GM21381 (cell line): ENCODE data around the gene PTGER1.
"Not testable (repeated sequence)": the region's sequence is repeated elsewhere in the genome, so short reads cannot be mapped to it uniquely, and the experiment has no call there.

ENCODE experiments used
- ATAC-seq: cut with Tn5 transposase; IDR thresholded peaks from one replicate; pipeline ENCODE4 v1.9.1; 2021; ENCODE audit warnings: mild to moderate bottlenecking, moderate library complexity; ENCODE audit not compliant: unreplicated experiment

PTGER1 gene

DNA sequence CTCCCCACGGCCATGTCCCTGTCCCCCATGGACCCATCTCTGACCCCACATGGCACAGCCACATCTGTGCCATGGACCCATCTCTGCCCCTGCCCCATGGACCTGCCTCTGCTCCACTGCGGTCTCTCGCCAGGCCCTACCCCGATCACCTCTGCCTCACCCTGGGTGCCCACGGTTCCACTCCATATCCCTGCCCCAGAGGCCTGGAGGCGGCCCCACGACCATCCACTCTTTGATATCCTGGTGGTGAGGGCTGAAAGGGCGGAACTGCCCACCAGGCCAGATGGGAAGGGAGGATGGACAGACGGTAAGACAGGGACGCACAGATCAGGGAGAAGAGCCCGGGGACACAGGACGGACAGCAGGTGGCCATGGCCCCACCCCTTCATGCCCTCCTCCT lies 327 bp downstream of the PTGER1 start:
- no peak for ATAC-seq

DNA sequence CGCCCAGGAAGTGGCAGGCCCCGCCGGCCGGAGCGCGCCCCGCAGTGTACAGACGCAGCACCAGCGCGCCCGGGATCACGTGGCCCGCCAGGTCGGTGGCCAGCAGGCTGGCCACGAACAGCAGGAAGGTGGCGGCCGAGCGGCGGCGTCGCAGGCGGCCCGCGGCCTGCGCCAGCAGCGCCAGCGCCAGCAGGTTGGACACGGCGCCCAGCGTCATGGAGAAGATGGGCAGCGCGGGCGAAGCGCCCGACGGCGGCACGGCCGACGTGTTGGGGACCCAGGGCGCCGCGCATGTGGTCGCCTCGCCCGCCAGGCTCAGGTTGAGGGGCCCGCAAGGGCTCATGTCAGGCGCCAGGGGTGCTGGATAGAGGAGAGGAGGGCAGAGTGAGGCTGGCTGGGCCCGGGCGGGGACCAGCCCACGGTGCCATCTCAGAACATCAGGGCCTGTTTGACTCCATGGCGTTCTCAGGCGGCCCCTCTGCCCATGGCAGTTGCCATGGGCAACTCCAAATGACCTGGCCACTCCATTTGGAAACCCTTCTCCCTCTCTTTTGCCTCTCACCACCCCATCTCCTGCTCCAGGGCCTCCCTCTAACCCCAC lies 1.1 kb downstream of the PTGER1 start:
- ATAC-seq = no peak

DNA sequence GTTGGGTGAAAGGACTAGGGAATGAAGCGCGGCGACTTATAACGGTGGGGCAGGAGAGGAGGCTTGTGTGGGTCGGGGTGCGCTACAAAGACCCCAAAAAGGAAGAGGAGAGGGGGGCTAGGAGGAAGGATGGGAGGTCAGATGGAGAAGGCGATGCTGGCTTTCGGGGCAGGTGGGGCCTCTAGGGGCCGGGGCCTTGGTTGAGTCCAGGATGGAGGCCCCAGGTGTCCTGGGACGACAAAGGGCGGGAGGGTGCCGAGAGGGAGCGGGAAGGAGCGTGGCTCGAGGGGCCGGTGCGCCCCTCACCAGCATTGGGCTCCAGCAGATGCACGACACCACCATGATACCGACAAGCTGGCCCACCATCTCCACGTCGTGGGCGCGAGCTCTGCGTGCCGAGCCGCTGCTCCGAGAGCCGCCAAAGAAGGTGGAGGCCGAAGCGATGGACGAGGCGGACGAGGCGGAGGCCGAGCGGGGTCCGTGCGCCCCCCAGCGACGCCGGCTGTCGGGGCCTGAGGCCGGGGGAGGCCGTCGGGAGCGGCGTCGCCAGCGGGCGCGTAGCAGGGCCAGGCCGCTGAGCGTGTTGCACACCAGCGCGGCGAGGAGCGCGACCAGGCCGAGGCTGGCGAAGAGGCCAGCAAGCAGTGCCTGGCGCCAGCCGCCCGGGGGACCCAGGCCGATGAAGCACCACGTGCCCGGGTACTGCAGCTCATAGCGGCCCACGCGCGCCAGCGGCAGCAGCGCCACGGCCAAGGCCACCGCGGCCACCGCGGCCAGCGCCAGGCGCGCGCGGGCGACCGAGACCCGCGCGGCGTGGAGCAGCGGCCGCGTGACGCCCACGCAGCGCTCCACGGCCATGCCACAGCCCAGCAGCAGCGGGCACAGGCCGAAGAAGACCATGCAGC lies 1.8 kb downstream of the PTGER1 start:
- no peak for ATAC-seq

DNA sequence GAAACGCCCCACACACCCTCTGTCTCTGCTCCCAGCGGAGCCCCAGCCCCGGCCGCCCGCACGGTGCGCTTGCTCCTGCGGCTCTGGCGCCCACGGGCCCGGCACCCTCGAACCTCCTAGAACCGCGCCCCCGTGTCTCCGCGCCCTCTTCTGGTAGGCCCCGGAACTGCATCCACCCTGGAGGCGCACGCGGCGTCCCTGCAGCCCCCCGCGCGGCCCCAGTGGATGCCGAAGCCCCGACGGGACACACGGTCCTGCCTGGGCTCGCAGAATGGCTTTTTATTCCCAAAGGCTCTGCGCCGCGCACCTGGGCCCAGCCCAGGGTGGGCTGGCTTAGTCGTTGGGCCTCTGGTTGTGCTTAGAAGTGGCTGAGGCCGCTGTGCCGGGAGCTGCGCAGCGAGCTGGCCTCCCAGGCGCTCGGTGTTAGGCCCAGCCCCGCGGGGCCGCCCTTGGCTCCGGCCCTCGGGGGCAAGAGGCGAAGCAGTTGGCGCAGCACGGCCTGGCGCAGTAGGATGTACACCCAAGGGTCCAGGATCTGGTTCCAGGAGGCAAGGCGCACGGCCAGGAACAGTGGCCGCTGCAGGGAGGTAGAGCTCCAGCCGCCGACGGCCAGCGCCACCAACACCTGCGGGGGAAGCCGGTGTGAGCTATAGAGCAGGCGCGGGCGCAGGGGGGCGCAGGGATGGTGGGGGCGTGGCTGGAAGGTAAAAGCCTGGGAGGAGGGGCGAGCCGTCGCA lies 2.8 kb downstream of the PTGER1 start:
- ATAC-seq = no peak

DNA sequence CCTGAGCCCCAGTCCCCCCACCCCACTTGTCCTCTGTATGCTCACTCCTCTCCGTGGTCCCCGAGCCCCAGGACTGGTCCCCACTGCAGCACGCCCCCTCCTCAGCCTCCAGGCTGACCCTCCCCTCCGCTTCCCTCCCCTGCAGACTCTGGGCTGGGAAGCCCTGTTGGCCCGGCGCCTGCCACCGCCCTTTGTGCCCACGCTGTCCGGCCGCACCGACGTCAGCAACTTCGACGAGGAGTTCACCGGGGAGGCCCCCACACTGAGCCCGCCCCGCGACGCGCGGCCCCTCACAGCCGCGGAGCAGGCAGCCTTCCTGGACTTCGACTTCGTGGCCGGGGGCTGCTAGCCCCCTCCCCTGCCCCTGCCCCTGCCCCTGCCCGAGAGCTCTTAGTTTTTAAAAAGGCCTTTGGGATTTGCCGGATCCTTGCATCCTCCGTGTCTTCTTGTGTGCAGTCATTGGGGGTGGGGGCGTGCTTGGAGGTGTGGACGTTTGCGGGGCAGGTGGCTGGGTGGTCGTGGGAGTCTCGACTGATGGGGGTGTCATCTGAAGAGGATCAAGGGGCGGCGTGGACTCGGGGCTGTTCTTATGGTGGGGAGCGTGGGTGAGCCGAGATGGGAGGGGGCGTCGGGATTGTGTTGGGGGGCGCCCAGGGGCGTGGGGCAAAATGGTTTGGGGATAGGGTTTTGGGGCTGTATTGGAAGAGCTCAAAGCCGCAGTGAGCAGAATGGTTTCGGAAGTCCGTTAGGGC lies 3.5 kb downstream of the PTGER1 start:
- ATAC-seq = no peak

DNA sequence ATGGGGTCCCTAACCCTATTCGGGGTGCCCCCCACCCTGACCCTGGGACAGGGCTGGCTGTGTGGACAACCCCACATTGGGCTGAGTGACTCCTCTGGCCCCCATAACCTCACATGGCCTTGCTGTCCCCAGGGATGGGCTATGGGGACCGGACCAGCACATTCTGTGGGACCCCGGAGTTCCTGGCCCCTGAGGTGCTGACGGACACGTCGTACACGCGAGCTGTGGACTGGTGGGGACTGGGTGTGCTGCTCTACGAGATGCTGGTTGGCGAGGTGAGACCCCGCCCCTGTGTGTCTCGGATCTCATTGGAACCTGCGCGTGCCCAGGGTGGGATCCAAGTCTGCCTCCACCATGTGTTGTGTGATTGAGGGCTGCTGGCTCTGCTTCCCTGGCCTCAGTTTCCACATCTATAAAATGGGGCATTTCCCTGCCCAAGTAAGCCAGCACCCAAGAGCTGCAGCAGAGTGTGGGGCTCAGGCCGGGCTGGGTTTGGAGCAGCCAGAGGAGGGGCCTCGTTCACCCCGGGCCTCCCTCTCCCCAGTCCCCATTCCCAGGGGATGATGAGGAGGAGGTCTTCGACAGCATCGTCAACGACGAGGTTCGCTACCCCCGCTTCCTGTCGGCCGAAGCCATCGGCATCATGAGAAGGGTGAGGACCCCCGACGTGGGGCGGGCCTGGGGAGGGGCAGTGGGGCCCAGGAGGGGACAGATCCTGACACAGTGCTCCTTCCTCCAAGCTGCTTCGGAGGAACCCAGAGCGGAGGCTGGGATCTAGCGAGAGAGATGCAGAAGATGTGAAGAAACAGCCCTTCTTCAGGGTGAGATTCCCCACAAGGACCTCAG lies 4.9 kb downstream of the PTGER1 start:
- no peak for ATAC-seq

DNA sequence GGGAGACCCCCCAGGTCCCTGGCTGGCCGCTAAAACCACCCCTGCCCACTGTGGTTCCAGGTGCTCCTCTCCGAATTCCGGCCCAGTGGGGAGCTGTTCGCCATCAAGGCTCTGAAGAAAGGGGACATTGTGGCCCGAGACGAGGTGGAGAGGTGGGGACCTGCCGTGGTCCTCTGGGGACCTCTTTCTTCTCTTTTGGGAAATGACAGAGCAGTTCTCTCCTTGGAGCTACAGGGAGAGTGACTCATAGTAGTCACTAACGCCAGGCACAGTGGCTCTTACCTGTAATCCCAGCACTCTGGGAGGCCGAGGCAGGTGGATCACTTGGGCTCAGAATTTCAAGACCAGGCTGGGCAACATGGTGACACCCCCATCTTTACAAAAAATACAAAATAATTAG lies 7.3 kb downstream of the PTGER1 start:
- no peak for ATAC-seq

DNA sequence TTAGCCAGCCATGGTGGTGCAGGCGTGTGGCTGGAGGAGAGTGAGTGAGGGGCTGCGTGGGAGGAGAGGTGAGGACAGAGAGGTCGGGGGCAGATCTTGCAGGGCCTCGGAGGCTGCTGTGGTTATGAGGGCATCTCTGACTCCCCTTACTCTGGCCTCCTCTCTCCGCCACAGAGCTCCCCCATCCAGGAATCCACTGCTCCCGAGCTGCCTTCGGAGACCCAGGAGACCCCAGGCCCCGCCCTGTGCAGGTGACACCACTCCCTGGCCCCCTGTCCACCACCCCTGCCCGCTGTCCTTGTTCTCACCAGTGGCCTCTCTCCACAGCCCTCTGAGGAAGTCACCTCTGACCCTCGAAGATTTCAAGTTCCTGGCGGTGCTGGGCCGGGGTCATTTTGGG lies 7.8 kb downstream of the PTGER1 start:
- ATAC-seq = no peak

DNA sequence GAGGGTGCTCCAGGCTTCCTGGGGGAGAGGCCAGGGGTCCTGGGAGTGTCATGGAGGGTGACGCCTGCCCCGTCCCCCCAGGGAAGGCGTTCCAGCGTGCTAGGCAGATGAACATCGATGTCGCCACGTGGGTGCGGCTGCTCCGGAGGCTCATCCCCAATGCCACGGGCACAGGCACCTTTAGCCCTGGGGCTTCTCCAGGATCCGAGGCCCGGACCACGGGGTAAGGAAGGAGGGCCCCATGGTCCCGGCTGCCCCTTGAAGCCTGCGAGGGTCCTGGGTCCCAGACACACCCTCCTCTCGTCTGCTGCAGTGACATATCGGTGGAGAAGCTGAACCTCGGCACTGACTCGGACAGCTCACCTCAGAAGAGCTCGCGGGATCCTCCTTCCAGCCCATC lies 11.4 kb downstream of the PTGER1 start:
- no peak for ATAC-seq

DNA sequence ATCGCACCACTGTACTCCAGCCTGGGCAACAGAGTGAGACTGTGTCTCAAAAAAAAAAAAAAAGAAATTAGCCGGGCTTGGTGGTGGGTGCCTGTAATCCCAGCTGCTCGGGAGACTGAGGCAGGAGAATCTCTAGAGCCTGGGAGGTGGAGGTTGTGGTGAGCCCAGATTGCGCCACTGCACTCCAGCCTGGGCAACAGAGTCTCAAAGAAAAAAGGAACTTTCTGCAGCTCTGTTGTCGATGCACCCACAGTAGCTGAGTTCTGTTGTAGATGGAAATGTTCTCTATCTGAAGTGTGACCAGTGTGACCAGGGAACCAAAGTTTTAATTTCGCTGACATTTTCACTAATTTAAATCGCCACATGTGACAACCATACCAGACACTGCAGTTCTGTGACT lies 12.8 kb downstream of the PTGER1 start:
- not testable (repeated sequence) for ATAC-seq

DNA sequence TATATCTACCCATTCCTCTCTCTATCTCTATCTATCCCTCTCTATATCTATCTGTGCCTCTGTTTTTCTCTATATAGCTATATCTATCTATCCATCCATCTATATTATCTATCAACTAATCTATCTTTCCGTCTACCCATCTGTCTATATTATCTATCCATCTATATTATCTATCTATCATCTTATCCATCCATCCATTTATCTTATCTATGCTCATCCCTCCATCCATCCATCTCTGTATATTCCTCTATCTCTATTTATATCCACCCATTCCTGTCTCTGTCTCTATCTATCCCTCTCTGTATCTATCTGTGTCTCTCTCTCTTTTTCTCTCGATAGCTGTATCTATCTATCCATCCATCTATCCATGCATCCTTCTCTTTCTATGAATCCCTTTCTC lies 14.2 kb downstream of the PTGER1 start:
- ATAC-seq = no peak

DNA sequence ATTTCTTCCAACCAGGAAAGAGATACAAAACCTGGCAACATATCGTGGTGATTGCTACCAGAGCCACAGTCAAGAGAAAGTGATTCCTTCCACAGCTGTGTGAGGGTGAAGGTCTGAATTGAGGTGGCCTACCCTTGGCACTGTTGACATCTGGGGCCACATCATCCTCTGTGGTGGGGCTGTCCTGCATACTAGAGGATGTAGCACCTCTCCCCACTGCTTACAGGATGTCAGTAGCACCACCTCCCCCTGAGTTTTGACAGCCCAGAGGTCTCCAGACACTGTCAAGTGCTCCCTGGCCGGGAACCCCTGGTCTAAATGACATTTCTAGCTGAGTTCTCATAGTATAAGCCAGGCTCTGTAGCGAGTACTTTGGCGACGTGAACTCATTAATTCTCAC lies 15.5 kb downstream of the PTGER1 start:
- no peak for ATAC-seq

DNA sequence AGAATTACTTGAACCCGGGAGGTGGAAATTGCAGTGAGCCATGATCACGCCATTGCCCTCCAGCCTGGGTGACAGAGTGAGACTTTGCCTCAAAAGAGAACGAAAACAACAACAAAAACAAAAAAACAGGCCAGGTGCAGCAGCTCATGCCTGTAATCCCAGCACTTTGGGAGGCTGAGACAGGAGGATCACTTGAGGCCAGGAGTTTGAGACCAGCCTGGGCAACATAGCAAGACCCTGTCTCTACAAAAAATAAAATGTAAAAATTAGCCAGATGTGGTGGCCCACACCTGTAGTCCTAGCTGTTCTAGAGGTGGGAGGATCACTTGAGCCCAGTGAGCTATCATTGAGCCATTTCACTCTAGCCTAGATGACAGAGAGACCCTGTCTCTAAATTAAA lies 22.9 kb downstream of the PTGER1 start:
- not testable (repeated sequence) for ATAC-seq

DNA sequence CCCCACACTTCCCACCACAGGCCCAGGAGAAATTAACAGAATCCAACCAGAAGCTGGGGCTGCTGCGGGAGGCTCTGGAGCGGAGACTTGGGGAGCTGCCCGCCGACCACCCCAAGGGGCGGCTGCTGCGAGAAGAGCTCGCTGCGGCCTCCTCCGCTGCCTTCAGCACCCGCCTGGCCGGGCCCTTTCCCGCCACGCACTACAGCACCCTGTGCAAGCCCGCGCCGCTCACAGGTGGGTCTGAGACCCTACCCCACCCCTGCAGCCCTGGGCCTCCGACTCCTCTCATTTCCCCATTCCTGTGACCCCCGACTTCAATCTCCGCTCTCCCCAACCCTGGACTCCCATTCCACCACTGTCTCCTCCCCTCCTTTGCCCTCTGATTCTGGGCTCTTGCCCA lies 24.3 kb downstream of the PTGER1 start:
- ATAC-seq = no peak

DNA sequence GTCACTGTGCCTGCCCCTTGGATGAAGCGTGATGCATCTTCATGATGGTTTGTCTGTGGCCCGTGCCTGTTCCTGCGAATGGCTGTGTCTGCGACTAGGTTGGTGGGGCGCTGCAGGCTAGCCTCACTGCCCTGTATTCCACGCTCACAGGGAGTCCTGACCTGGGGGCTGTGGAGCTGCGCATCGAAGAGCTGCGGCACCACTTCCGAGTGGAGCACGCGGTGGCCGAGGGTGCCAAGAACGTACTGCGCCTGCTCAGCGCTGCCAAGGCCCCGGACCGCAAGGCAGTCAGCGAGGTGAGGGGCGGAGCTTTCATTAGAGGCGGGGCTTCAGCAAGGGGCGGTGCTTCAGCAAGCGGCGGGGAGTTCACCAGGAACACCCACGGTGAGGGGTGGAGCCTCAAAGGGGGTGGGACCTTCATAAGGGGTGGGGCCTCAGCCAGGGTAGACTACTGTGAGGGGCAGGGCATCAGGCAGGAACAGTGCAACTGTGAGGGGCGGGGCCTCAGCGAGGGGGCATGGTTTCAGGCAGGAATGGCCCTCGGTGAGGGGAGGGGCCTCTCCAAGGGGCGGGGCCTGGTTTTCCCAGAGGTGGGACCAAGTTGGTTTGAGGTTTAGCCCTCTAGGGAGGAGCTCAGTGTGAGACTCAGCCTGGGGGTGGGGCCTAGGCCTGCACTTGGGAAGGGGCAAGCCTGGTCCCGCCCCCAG lies 24.8 kb downstream of the PTGER1 start:
- no peak for ATAC-seq

DNA sequence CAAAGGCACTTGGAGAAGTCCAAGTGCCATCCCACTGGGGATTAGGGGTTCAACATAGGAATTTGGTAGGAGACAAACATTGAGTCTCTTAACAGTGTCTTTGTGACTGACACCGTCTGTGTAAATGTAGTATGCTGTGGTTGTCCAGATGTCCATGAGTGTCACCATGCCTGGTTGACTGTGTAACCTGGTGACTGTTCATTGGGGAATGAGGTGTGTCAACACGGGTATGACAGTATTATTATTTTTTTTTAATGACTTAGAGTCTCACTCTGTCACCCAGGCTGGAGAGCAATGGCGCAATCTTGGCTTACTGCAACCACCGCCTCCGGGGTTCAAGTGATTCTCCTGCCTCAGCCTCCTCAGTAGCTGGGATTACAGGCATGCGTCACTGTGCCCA lies 25.8 kb downstream of the PTGER1 start:
- ATAC-seq = no peak

DNA sequence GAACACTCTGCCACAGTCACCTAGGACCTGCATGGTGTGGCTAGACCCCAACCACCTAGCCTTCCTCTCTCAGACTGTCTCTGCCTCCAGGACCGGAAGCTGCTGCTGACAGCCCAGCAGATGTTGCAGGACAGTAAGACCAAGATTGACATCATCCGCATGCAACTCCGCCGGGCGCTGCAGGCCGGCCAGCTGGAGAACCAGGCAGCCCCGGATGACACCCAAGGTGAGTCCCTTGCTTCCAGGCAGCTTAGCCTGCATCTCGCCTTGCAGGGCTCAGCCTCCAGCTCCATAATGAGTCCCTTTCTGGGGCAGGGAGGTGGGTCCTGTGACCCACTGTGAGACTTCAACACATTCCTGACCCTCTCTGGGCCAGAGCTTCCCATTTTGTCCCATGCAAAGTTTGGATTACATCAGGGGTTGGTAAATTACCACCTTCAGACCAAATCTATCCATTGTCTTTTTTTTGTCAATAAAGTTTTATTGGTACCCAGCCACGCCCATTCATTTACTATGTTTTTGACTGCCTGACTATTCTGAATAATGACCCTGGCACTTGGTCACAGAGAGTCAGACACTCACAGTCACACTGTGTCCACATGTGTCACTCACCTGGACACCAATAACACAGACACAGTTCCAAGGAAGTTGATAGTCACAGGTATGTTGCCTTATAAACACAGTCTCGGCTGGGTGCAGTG lies 28.7 kb downstream of the PTGER1 start:
- no peak for ATAC-seq

DNA sequence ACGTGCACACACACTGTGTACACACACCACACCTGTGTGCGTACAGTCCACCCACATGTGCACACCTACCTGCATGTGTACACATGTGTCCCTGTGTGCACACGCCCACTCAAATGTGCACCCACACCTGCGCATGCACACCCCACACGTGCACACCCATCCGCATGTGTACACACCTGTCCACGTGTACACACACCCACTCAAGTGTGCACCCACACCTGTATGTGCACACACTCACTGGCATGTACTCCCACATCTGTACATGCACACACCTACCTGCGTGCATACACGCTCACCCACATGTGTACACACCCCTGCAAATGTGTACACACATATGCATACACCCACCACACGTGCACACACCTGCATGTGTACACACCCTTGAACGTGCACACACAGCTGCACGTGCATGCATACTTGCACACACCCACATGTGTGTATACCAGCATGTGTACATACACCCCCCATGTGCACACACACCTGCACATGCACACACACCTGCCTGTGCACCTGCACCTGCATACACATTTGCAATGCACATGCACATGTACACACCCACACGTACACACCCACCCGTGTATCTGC lies 31.4 kb downstream of the PTGER1 start:
- no peak for ATAC-seq
